Measurements from ENCODE around the gene TSPEAR.
"Not testable (repeated sequence)": the region's sequence is repeated elsewhere in the genome, so short reads cannot be mapped to it uniquely, and the experiment has no call there.

TSPEAR gene

GRCh38 chr21:44667612-44668011 lies 43.8 kb downstream of the TSPEAR start:
- TF ChIP-seq CTCF (IDR thresholded peaks at IDR 0.05; ENCODE audit: control insufficient read depth, extremely low read depth, insufficient read depth) = no peak

GRCh38 chr21:44666401-44667320 lies 44.7 kb downstream of the TSPEAR start, which contains the start of gene KRTAP12-2:
Gene KRTAP12-2, minus strand, starts transcription at chr21:44666927. Its CDS starts 41 bp downstream, at chr21:44666886.
- DNase-seq (ENCODE audit: low read depth) = peak; percentile 55
- TF ChIP-seq CTCF (IDR thresholded peaks at IDR 0.05; ENCODE audit: control insufficient read depth, extremely low read depth, insufficient read depth) = no peak
- no peak within 1 kb of the TSS for H3K4me3 ChIP-seq (ENCODE audit: low read depth, low read length)

More at GRCh38 chr21:44667612-44668011, 43.8 kb downstream of the TSPEAR start:
- H3K4me3 ChIP-seq (ENCODE audit: low read depth, low read length) = no peak overlapping the region
- no peak for DNase-seq (ENCODE audit: low read depth)

DNA sequence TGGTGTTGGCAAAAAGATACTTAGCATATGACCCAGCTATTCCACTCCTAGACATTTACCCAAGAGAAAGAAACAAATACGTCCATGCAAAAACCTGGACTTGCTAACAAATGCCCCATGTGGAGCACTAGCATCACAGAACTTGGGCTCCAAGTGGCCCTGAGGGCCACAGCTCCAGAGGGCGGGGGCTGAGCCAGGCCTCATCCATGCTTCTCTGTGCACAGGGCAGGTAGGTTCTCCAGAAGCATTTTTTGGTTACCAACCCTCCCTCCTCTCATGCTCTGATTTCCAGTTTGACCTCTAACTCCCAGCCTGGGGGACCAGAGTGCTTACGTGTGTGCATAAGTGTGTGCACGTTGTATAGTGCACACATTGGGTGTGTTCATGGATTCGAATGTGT lies 46.7 kb downstream of the TSPEAR start:
- TF ChIP-seq CTCF (IDR thresholded peaks at IDR 0.05; ENCODE audit: control insufficient read depth, extremely low read depth, insufficient read depth) = no peak
- DNase-seq (ENCODE audit: low read depth) = no peak
- no peak overlapping the region for H3K4me3 ChIP-seq (ENCODE audit: low read depth, low read length)

DNA sequence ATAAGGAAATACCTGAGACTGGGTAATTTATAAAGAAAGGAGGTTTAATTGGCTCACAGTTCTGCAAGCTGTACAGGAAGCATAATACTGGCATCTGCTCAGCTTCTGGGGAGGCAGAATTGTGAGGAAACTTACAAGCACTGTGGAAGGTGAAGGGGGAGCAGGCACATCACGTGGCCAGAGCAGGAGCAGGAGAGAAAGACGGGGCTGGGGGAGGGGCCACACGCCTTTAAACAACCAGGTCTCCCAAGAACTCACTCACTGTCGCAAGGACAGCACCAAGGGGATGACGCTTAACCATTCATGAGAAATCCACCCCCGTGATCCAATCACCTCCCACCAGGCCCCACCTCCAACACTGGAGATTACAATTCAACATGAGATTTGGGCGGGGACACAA lies 49.8 kb downstream of the TSPEAR start:
- DNase-seq (ENCODE audit: low read depth); H3K4me3 ChIP-seq (ENCODE audit: low read depth, low read length): not testable (repeated sequence)

- H3K4me3 ChIP-seq (ENCODE audit: low read depth, low read length) = no peak overlapping the region
- no peak for TF ChIP-seq CTCF (IDR thresholded peaks at IDR 0.05; ENCODE audit: control insufficient read depth, extremely low read depth, insufficient read depth)
- DNase-seq (ENCODE audit: low read depth) = no peak
Measured at GRCh38 chr21:44658913-44659595, 52.3 kb downstream of the TSPEAR start.

- DNase-seq (ENCODE audit: low read depth) = no peak
- no peak for TF ChIP-seq CTCF (IDR thresholded peaks at IDR 0.05; ENCODE audit: control insufficient read depth, extremely low read depth, insufficient read depth)
- H3K4me3 ChIP-seq (ENCODE audit: low read depth, low read length) = no peak overlapping the region
Measured at GRCh38 chr21:44658541-44658910, 52.8 kb downstream of the TSPEAR start.

Data from LNCaP clone FGC (cell line).